Brain pericyte (primary cell): ENCODE measurements around the gene TBC1D3H.
"Not testable (repeated sequence)": the region's sequence is repeated elsewhere in the genome, so short reads cannot be mapped to it uniquely, and the experiment has no call there.

Experiments
- DNase-seq: peaks from one replicate; pipeline ENCODE4 v3.0.0-alpha.2; 2012; ENCODE audit warnings: low read depth, low spot score

TBC1D3H gene

DNA sequence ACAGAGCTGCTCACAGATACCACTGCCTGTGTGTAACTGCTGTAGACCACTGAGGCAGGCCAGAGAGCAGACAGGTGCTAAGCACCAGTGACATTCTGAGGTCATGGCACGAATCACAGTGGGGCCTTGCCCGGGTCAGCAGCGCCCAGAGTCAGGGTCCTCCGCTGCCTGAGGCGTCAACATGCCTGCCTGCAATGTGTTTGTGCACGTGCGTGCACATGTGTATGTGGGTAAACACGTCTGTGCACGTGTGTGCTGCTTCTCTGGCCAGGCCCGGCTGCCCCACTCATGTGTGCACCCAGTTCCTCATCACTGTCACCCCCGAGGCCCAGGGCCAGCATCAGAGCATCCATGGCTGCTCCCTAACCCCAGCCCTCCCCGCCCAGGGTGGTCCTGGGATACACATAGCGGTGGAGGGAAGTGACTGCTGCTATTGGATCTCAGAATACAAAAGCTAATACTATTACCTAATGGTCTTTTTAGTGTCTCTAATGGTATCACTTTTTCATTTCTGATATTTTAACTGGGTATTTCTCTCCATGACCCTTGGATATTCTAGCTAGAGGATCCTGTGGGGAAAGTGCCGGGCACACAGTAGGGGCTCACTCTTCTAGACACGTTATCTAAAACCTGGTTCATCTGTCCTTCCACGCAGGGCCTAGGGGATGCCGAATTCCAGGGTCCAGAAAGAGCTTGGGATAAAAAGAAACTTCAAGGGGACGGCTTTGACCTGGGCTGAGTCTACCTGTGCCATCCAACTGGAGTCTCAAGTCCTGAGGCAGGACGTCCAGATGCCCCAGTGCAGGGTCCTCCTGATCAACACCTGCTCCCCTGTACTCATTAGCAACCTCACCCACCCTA, at the start of gene TBC1D3H:
Gene TBC1D3H, minus strand, starts transcription at position 51 of the 861 bp plus-strand sequence. CDS start 1,540 bp downstream, outside the sequence.
- not testable (repeated sequence) for DNase-seq

DNA sequence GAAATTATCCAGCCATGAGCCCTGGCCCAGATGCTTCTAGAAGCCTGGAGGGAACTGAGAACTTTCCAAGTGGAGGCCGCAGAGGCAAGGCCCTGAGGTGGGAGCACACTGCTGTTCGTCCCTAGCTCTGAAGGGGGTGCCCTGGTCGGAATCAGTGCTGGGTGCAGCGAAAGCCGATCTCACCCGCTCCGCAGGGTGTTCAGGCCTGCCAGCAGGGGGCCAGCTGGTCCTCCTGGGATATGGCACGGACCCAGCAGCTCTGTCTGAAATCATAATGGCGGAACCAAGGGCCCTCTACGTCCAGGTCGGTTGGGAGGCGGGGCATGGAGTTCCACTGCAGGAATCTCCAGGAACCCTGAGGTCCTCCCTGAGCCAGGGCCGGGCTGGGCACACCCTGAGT, 40.7 kb upstream of the TBC1D3H start:
- DNase-seq = not testable (repeated sequence)

GRCh38 chr17:36415180-36415941, 27.1 kb upstream of the TBC1D3H start:
- DNase-seq = not testable (repeated sequence)

DNA sequence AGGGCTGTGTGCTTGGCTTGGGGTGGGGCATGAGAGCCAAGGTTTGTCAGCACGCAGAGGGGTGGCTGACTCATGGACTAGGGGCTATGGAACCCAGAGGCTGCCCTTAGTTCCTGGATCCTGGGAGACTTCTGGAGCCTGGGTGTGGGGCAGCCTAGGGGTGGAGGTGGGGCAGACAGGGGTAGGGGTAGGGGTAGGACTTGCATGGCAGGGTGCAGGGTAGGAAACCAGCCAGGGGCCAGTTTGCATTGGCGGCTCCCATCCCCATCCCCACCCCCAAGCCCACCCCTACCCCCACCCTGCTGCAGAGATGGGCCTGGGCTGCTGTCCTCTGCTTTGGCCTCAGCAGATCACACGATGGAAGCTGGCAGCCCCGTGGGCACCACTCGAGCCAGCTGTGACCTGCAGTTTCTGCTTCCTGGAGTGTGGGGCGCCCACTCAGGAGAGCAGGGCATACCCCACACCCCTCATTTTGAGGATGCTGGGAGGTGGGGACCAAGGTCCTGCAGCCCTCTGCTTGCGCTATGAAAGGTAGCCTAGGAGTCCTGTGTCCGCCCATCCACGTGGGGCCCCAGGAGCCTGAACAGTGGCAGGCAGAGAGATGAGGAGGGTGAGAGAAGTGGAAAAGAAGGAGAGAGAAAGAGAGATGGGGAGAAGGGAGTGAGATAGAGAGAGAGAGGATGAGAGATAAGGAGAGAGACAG, 2.9 kb upstream of the TBC1D3H start:
- not testable (repeated sequence) for DNase-seq

GRCh38 chr17:36375938-36376337, 12.3 kb downstream of the TBC1D3H start:
- DNase-seq = not testable (repeated sequence)

- not testable (repeated sequence) for DNase-seq
These were observed 25.7 kb downstream of the TBC1D3H start for GRCh38 chr17:36362496-36362895.
